Activated CD8-positive, alpha-beta memory T cell treated with anti-CD3 and anti-CD28 coated beads, Interleukin-2, amount 50 U/mL, for 1 hour (primary cell): ENCODE results near the gene ADAMTSL3.

Experiments
- DNase-seq: peaks from one replicate; pipeline ENCODE4 v3.0.0-alpha.2; 2020; ENCODE audit errors: extremely low read depth

ADAMTSL3 gene

GRCh38 chr15:83656943-83657528, 3.1 kb downstream of the ADAMTSL3 start:
- no peak for DNase-seq

- no peak for DNase-seq
These were observed 3.6 kb downstream of the ADAMTSL3 start for GRCh38 chr15:83657549-83657948.

GRCh38 chr15:83658430-83659416, 4.8 kb downstream of the ADAMTSL3 start:
- no peak for DNase-seq

- no peak for DNase-seq
These were observed 5.5 kb downstream of the ADAMTSL3 start for GRCh38 chr15:83659417-83659812.

GRCh38 chr15:83665480-83665879, 11.6 kb downstream of the ADAMTSL3 start:
- no peak for DNase-seq

- no peak for DNase-seq
These were observed 16.8 kb downstream of the ADAMTSL3 start for GRCh38 chr15:83670672-83671229.

GRCh38 chr15:83671603-83672002, 17.7 kb downstream of the ADAMTSL3 start:
- DNase-seq, result no peak

GRCh38 chr15:83673385-83673784, 19.5 kb downstream of the ADAMTSL3 start:
- DNase-seq, result no peak

- no peak for DNase-seq
These were observed 28.7 kb downstream of the ADAMTSL3 start for GRCh38 chr15:83682476-83683088.

- DNase-seq, result no peak
These were observed 32.0 kb downstream of the ADAMTSL3 start for GRCh38 chr15:83685916-83686332.

- DNase-seq, result no peak
These were observed 34.3 kb downstream of the ADAMTSL3 start for GRCh38 chr15:83688201-83688600.

GRCh38 chr15:83690676-83691075, 36.8 kb downstream of the ADAMTSL3 start:
- no peak for DNase-seq

- no peak for DNase-seq
These were observed 39.0 kb downstream of the ADAMTSL3 start for GRCh38 chr15:83692746-83693581.

- no peak for DNase-seq
These were observed 40.1 kb downstream of the ADAMTSL3 start for GRCh38 chr15:83694015-83694414.

- no peak for DNase-seq
These were observed 40.6 kb downstream of the ADAMTSL3 start for GRCh38 chr15:83694536-83694935.

GRCh38 chr15:83695246-83695645, 41.3 kb downstream of the ADAMTSL3 start:
- DNase-seq, result no peak

GRCh38 chr15:83695901-83696425, 42.0 kb downstream of the ADAMTSL3 start:
- no peak for DNase-seq

GRCh38 chr15:83697716-83698115, 43.8 kb downstream of the ADAMTSL3 start:
- no peak for DNase-seq

- no peak for DNase-seq
These were observed 44.4 kb downstream of the ADAMTSL3 start for GRCh38 chr15:83698294-83698693.

- no peak for DNase-seq
These were observed 45.1 kb downstream of the ADAMTSL3 start for GRCh38 chr15:83699028-83699427.

GRCh38 chr15:83700082-83700481, 46.2 kb downstream of the ADAMTSL3 start:
- DNase-seq, result no peak
